GM12873 (cell line): ENCODE measurements around the gene TBC1D4.

Source experiments
- CTCF ChIP-seq: IDR thresholded peaks from 2 replicates; pipeline ENCODE4 v1.5.1; 2012; ENCODE audit warnings: low read depth, mild to moderate bottlenecking, moderate library complexity, low read length, control low read depth; ENCODE audit not compliant: insufficient read depth; ENCODE audit errors: missing control alignments

Gene TBC1D4

GRCh38 chr13:75395901-75396300, 86.1 kb downstream of the TBC1D4 start:
- TF ChIP-seq CTCF: no peak

- no peak for TF ChIP-seq CTCF
Observed at GRCh38 chr13:75395066-75395465, 86.9 kb downstream of the TBC1D4 start.

GRCh38 chr13:75393839-75394520, 88.0 kb downstream of the TBC1D4 start:
- TF ChIP-seq CTCF: no peak

- no peak for TF ChIP-seq CTCF
Observed at GRCh38 chr13:75391432-75392100, 90.4 kb downstream of the TBC1D4 start.

- no peak for TF ChIP-seq CTCF
Observed at GRCh38 chr13:75390229-75390628, 91.7 kb downstream of the TBC1D4 start.

- TF ChIP-seq CTCF: no peak
Observed at GRCh38 chr13:75385708-75386083, 96.3 kb downstream of the TBC1D4 start.

GRCh38 chr13:75384879-75385707, 96.9 kb downstream of the TBC1D4 start:
- no peak for TF ChIP-seq CTCF
